Measurements from ENCODE around the gene TRIM10.

- TF ChIP-seq CTCF (IDR thresholded peaks at IDR 0.05) (no peak), POLR2A (IDR thresholded peaks at IDR 0.05) (no peak)
Measured at GRCh38 chr6:30163918-30164654, 3.1 kb upstream of the TRIM10 start.
